HG03280 (cell line): Measurements from ENCODE around the gene BSG.
A peak's percentile ranks its signal among the peaks of the same experiment; 100 is the strongest.

ENCODE experiments used
- ATAC-seq: cut with Tn5 transposase; IDR thresholded peaks from one replicate; pipeline ENCODE4 v1.9.1; 2021; ENCODE audit warnings: mild to moderate bottlenecking, moderate library complexity; ENCODE audit not compliant: unreplicated experiment

BSG gene

DNA sequence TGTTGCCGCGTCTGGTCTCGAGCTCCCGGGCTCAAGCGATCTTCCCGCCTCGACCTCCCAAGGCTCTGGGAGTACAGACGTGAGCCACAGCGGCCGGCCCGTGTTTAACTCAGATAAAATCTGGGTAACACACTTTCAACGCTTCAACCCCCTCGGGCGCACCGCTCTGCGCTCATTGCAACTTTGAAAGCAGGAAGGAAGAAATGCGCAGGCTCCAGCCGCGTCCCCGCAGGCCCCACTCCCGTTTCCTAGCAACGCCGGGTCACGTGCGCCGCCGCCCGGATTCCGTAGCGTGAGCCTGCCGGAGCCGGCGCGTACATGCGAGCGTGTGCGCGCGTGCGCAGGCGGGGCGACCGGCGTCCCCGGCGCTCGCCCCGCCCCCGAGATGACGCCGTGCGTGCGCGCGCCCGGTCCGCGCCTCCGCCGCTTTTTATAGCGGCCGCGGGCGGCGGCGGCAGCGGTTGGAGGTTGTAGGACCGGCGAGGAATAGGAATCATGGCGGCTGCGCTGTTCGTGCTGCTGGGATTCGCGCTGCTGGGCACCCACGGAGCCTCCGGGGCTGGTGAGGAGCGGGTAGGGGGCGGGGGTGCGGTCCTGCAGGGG, at the start of gene BSG:
Gene BSG (plus strand): TSS at position 457 of the 603 bp plus-strand sequence. CDS start 39 bp downstream, at position 496.
- peak; percentile 78 for ATAC-seq

- no peak for ATAC-seq
Measured at GRCh38 chr19:522726-523125, 49.7 kb upstream of the BSG start.

GRCh38 chr19:524062-524674, 48.2 kb upstream of the BSG start:
- no peak for ATAC-seq

GRCh38 chr19:525029-525428, 47.4 kb upstream of the BSG start:
- ATAC-seq = no peak

DNA sequence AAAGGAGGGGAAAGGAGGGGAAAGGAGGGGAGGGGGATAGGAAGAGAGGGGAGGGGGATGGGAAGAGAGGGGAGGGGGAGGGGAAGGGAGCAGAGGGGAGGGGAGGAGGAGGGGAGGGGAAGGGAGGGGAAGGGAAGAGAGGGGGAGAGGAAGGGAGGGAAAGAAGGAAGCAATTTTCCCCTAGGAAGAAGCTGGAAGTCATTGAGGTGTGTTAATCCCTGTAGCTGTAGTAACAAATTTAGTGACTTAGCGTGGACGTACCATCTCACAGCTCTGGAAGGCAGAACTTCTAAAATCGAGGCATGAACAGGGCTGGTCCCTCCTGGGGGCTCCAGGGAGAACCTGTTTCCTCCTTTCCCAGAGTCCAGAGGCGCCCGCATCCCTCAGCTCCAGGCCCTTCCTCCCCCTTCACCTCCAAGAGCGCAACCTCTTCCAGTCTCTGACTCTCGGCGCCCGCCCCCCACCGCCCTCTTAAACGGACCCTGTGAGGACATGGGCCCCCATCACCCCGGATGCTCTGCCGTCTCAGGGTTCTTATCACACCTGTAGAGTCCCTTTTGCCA, 46.5 kb upstream of the BSG start:
- no peak for ATAC-seq

GRCh38 chr19:530134-531008, 42.0 kb upstream of the BSG start:
- ATAC-seq = no peak

- peak; percentile 77 for ATAC-seq
Measured at GRCh38 chr19:531009-531752, 41.2 kb upstream of the BSG start.

- peak; percentile 10 for ATAC-seq
Measured at GRCh38 chr19:531753-532560, 40.4 kb upstream of the BSG start, which contains the start of gene CDC34. Gene CDC34, plus strand, starts transcription at chr19:531760. Its CDS starts 172 bp downstream, at chr19:531932.

- ATAC-seq = no peak
Measured at GRCh38 chr19:532561-533363, 39.6 kb upstream of the BSG start.

GRCh38 chr19:533364-534058, 38.9 kb upstream of the BSG start:
- ATAC-seq = no peak

GRCh38 chr19:534088-534487, 38.3 kb upstream of the BSG start:
- ATAC-seq = no peak

GRCh38 chr19:535017-535835, 37.2 kb upstream of the BSG start:
- no peak for ATAC-seq

GRCh38 chr19:536031-536880, 36.1 kb upstream of the BSG start:
- ATAC-seq = no peak

GRCh38 chr19:536881-537404, 35.5 kb upstream of the BSG start:
- ATAC-seq = no peak

DNA sequence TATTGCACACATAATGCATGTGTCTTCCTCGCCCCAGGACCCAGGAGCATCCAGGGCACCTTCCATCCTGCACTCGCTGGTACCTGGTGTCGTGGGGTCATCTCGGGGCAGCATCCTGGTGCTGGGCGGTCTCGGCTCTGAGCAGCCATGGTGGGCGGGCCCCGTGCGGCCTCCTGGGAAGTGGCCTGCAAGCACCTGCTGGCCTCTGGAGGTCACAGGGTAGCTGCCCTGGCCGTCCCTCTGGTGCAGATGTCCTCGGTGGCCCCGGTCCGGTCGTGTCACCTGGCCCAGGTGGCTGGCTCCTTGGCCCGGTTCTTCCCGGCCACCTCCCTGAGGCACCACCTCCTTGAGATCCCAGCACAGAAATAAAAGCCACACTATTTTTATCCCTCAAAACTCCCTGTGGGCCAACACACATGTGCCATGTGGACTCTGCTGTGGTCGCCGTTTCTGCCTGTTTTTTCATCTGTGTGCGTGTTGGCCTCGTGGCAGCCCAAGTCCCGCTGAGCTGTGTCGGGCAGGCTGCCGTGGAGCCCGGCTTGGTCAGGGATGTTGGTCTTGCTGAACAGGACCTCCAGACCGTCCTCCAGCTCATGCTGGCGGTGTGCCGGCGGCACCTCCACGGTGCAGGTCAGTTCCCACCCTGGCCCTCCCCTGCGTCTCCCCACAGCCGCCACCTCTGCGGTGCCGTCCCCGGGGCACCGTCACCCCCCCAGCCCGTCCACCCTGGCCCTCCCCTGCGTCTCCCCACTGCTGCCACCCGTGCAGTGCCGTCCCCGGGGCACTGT, 33.6 kb upstream of the BSG start:
- no peak for ATAC-seq
